ENCODE results near the gene PCSK1N.
"Not testable (repeated sequence)": the region's sequence is repeated elsewhere in the genome, so short reads cannot be mapped to it uniquely, and the experiment has no call there.

The PCSK1N gene

GRCh38 chrX:48823053-48823452, 12.4 kb downstream of the PCSK1N start:
- DNase-seq (ENCODE audit: low spot score): no peak

GRCh38 chrX:48819394-48819793, 16.0 kb downstream of the PCSK1N start:
- DNase-seq (ENCODE audit: low spot score): not testable (repeated sequence)

- DNase-seq (ENCODE audit: low spot score): no peak
Measured at GRCh38 chrX:48818866-48819265, 16.5 kb downstream of the PCSK1N start.

- DNase-seq (ENCODE audit: low spot score): no peak
Measured at GRCh38 chrX:48818098-48818497, 17.3 kb downstream of the PCSK1N start.

- no peak for DNase-seq (ENCODE audit: low spot score)
Measured at GRCh38 chrX:48816014-48816810, 19.2 kb downstream of the PCSK1N start.

GRCh38 chrX:48815266-48815665, 20.1 kb downstream of the PCSK1N start:
- DNase-seq (ENCODE audit: low spot score): no peak

- no peak for DNase-seq (ENCODE audit: low spot score)
Measured at GRCh38 chrX:48814722-48815121, 20.7 kb downstream of the PCSK1N start.

GRCh38 chrX:48813644-48814043, 21.8 kb downstream of the PCSK1N start:
- no peak for DNase-seq (ENCODE audit: low spot score)

- DNase-seq (ENCODE audit: low spot score): no peak
Measured at GRCh38 chrX:48806081-48806480, 29.3 kb downstream of the PCSK1N start.

GRCh38 chrX:48802905-48803200, 32.6 kb downstream of the PCSK1N start:
- DNase-seq (ENCODE audit: low spot score): no peak

GRCh38 chrX:48802089-48802904, 33.1 kb downstream of the PCSK1N start:
- DNase-seq (ENCODE audit: low spot score): peak; percentile 71

- DNase-seq (ENCODE audit: low spot score): peak; percentile 85
Measured at GRCh38 chrX:48801280-48802088, 33.9 kb downstream of the PCSK1N start, which contains the start of gene HDAC6. Gene HDAC6, plus strand, starts transcription at chrX:48802067. Its CDS starts 626 bp downstream, at chrX:48802693.

- no peak for DNase-seq (ENCODE audit: low spot score)
Measured at GRCh38 chrX:48800574-48801279, 34.7 kb downstream of the PCSK1N start.

GRCh38 chrX:48798318-48798717, 37.1 kb downstream of the PCSK1N start:
- DNase-seq (ENCODE audit: low spot score): no peak

GRCh38 chrX:48794911-48795515, 40.4 kb downstream of the PCSK1N start:
- no peak for DNase-seq (ENCODE audit: low spot score)

- DNase-seq (ENCODE audit: low spot score): no peak
Measured at GRCh38 chrX:48794340-48794910, 41.0 kb downstream of the PCSK1N start.

- DNase-seq (ENCODE audit: low spot score): no peak
Measured at GRCh38 chrX:48793935-48794334, 41.5 kb downstream of the PCSK1N start.

- no peak for DNase-seq (ENCODE audit: low spot score)
Measured at GRCh38 chrX:48792219-48792618, 43.2 kb downstream of the PCSK1N start.

GRCh38 chrX:48791063-48791820, 44.2 kb downstream of the PCSK1N start:
- DNase-seq (ENCODE audit: low spot score): no peak

- DNase-seq (ENCODE audit: low spot score): no peak
Measured at GRCh38 chrX:48790477-48790876, 44.9 kb downstream of the PCSK1N start.
